ENCODE data around the gene PER1.

DNA sequence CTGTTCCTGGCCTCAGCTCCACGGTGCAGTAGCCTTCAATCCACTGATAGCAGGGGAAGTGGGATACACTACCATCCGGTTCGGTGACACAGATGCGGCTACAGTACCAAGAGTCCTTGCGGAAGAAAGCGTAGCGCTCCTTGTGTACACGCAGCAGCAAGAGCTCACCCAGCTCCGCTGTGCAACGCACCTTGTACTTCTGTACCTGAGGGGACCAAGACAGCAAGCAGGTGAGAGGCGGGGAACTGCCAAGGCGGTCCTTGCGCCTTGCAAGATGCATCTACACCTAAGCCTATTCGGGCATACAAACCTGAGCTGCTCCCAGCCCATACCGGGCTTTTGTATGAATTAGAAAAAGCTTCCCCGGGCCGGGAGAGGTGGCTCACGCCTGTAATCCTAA lies 35.4 kb downstream of the PER1 start:
- TF ChIP-seq, protein P1, sequence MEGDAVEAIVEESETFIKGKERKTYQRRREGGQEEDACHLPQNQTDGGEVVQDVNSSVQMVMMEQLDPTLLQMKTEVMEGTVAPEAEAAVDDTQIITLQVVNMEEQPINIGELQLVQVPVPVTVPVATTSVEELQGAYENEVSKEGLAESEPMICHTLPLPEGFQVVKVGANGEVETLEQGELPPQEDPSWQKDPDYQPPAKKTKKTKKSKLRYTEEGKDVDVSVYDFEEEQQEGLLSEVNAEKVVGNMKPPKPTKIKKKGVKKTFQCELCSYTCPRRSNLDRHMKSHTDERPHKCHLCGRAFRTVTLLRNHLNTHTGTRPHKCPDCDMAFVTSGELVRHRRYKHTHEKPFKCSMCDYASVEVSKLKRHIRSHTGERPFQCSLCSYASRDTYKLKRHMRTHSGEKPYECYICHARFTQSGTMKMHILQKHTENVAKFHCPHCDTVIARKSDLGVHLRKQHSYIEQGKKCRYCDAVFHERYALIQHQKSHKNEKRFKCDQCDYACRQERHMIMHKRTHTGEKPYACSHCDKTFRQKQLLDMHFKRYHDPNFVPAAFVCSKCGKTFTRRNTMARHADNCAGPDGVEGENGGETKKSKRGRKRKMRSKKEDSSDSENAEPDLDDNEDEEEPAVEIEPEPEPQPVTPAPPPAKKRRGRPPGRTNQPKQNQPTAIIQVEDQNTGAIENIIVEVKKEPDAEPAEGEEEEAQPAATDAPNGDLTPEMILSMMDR (IDR thresholded peaks at IDR 0.05) = no peak
- no peak for TF ChIP-seq POLR2A (IDR thresholded peaks at IDR 0.05)
